ENCODE results near the gene ADAMTS9. TPM values are rescaled to one million over a fixed set of nuclear protein-coding genes. Genes with fewer than 3 reads are reported as not detected.

ADAMTS9 gene
- total and polyA plus RNA-seq, 2 donors (not counting 3 experiments of a cell fraction or from before 2014, with no cell fraction given) = 6.5 to 23.9 TPM

DNA sequence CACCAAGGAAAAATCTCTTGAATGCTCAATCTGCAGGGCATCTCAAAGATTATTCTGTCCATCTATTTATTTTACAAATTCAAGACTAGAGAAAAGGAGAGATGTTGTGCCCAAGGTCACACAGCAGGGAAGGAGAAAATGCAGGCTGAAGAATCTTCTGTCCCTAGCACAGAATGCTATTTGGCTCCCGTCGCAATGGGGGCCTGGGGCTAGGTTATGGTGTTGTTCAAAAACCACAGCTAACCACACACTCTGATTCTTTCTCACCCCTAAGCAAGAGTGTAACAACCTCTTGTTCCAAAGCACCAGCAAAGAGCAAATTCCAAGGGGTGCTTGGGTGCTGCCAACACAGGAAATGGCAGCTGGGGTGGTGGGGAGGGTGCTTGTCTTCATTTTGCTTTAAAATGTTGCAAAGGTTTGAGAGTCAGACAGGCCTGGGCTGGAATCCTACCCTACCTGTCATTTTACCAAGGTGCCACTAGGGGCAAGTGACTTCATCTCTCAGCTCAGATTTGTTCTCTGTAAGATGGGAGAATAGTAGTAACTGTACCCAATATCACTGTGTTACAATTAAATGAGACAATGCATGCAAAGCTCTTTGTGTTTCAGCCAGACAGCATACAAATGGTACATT lies 112.5 kb downstream of the ADAMTS9 start:
- no peaks in the 10 kb centered on the region for H3K27me3 ChIP-seq (ENCODE audit: control insufficient read depth in 2 of 2, insufficient read depth in 2 of 2, low read length in 2 of 2)
- FAIRE-seq (no peak), DNase-seq (ENCODE audit: low read depth, low spot score) (peak; percentile 35)
- no peaks in the 10 kb centered on the region for H3K36me3 ChIP-seq (ENCODE audit: control insufficient read depth in 2 of 2, extremely low read depth in 1 of 2, insufficient read depth in 2 of 2, low read length in 2 of 2)
- no peaks in the 10 kb centered on the region for H3K9me1 ChIP-seq (replicated peaks; ENCODE audit: control insufficient read depth, extremely low read depth, insufficient read depth, low read length)
- intact Hi-C loops (cut with micrococcal nuclease) = no loop called here
- H3K4me2 ChIP-seq (ENCODE audit: insufficient read depth, low read length) = no peak overlapping the region
- no peak overlapping the region for H2AFZ ChIP-seq (ENCODE audit: low read depth, low read length)
- dilution Hi-C loops (cut with MboI; ENCODE audit: extremely low pct_ligation_motif_present, low sequenced_read_pairs) = no loop called here
- ChIA-PET POLR2A (no interaction called here), CTCF (interaction anchor here (0.6 to 3.0 kb wide), 20 partner anchors 8 to 595 kb away, joined by 3 to 44 read pairs (median 4); partner anchors contain the start of gene ADAMTS9)
- no peaks in the 10 kb centered on the region for H3K79me2 ChIP-seq (ENCODE audit: control insufficient read depth, insufficient read depth, low read length)
- TF ChIP-seq, protein P1, sequence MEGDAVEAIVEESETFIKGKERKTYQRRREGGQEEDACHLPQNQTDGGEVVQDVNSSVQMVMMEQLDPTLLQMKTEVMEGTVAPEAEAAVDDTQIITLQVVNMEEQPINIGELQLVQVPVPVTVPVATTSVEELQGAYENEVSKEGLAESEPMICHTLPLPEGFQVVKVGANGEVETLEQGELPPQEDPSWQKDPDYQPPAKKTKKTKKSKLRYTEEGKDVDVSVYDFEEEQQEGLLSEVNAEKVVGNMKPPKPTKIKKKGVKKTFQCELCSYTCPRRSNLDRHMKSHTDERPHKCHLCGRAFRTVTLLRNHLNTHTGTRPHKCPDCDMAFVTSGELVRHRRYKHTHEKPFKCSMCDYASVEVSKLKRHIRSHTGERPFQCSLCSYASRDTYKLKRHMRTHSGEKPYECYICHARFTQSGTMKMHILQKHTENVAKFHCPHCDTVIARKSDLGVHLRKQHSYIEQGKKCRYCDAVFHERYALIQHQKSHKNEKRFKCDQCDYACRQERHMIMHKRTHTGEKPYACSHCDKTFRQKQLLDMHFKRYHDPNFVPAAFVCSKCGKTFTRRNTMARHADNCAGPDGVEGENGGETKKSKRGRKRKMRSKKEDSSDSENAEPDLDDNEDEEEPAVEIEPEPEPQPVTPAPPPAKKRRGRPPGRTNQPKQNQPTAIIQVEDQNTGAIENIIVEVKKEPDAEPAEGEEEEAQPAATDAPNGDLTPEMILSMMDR (IDR thresholded peaks at IDR 0.05; ENCODE audit: extremely low read depth in 1 of 2, insufficient read depth in 1 of 2, low read depth in 1 of 2, low read length in 2 of 2) = peak; percentile 46 to 54
- no peak for TF ChIP-seq POLR2A (IDR thresholded peaks at IDR 0.05; ENCODE audit: low read depth, low read length)
- H3K9me3 ChIP-seq (replicated peaks; ENCODE audit: control insufficient read depth, insufficient read depth, low read length) = no peaks in the 10 kb centered on the region
- H3K27ac ChIP-seq (ENCODE audit: insufficient read depth, low read depth, low read length) = no peak overlapping the region
- BruUV-seq (replicated peaks) = no TSS peak
- peaks cover 5% of the 10 kb centered on the region for H3K4me1 ChIP-seq (ENCODE audit: control insufficient read depth, extremely low read depth, insufficient read depth, low read length)
- no peaks in the 10 kb centered on the region for H4K20me1 ChIP-seq (replicated peaks; ENCODE audit: control insufficient read depth, extremely low read depth, insufficient read depth, low read length)
- H3K9ac ChIP-seq (replicated peaks; ENCODE audit: extremely low read depth, insufficient read depth, low read length) = no peak overlapping the region
- H3K4me3 ChIP-seq (replicated peaks in 1 of 3; ENCODE audit: insufficient read depth in 1 of 3, low read depth in 1 of 3, low read length in 3 of 3) = no peak overlapping the region

DNA sequence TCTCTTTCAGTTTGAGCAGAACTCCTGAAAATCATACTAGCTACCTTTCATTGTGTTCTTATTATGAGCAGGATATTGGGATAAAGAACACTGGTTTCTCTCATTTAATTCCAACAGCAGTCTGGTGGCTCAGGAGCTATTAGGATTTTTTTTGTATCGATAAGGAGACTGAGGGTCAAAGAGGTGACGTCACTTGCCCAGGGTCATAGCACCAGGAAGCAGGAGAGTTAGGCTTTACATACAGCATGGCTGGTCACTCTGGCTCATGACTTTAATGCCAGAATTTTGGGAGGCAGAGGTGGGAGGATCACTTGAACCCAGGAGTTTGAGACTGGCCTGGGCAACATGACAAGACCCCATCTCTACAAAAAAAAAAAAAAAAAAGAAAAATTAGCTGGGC lies 113.6 kb downstream of the ADAMTS9 start:
- H3K9me1 ChIP-seq (replicated peaks; ENCODE audit: control insufficient read depth, extremely low read depth, insufficient read depth, low read length) = no peaks in the 10 kb centered on the region
- dilution Hi-C loops (cut with MboI; ENCODE audit: extremely low pct_ligation_motif_present, low sequenced_read_pairs) (no loop called here), intact Hi-C loops (cut with micrococcal nuclease) (no loop called here)
- H3K4me1 ChIP-seq (ENCODE audit: control insufficient read depth, extremely low read depth, insufficient read depth, low read length) = peaks cover 5% of the 10 kb centered on the region
- no peaks in the 10 kb centered on the region for H3K36me3 ChIP-seq (ENCODE audit: control insufficient read depth in 2 of 2, extremely low read depth in 1 of 2, insufficient read depth in 2 of 2, low read length in 2 of 2)
- BruUV-seq (replicated peaks) = no TSS peak
- no peaks in the 10 kb centered on the region for H3K79me2 ChIP-seq (ENCODE audit: control insufficient read depth, insufficient read depth, low read length)
- H4K20me1 ChIP-seq (replicated peaks; ENCODE audit: control insufficient read depth, extremely low read depth, insufficient read depth, low read length) = no peaks in the 10 kb centered on the region
- no peaks in the 10 kb centered on the region for H3K9me3 ChIP-seq (replicated peaks; ENCODE audit: control insufficient read depth, insufficient read depth, low read length)
- FAIRE-seq = no peak
- H3K9ac ChIP-seq (replicated peaks; ENCODE audit: extremely low read depth, insufficient read depth, low read length) = no peak overlapping the region
- ChIA-PET POLR2A (no interaction called here), CTCF (interaction anchor here (0.6 to 3.0 kb wide), 8 partner anchors 9 to 142 kb away, joined by 4 to 44 read pairs (median 4); no protein-coding TSS in a partner anchor)
- no peak overlapping the region for H2AFZ ChIP-seq (ENCODE audit: low read depth, low read length)
- DNase-seq (ENCODE audit: low read depth, low spot score) = no peak
- H3K27ac ChIP-seq (ENCODE audit: insufficient read depth, low read depth, low read length) = no peak overlapping the region
- no peak overlapping the region for H3K4me2 ChIP-seq (ENCODE audit: insufficient read depth, low read length)
- no peaks in the 10 kb centered on the region for H3K27me3 ChIP-seq (ENCODE audit: control insufficient read depth in 2 of 2, insufficient read depth in 2 of 2, low read length in 2 of 2)
- no peak overlapping the region for H3K4me3 ChIP-seq (replicated peaks in 1 of 3; ENCODE audit: insufficient read depth in 1 of 3, low read depth in 1 of 3, low read length in 3 of 3)
- TF ChIP-seq MYC (IDR thresholded peaks at IDR 0.05; ENCODE audit: low read depth, low read length) = no peak
- TF ChIP-seq POLR2A (IDR thresholded peaks at IDR 0.05; ENCODE audit: low read depth, low read length) = no peak
- no peak for TF ChIP-seq POLR2AphosphoS5 (IDR thresholded peaks at IDR 0.05; ENCODE audit: insufficient read depth, low read depth, low read length)
- TF ChIP-seq JUN (IDR thresholded peaks at IDR 0.05; ENCODE audit: borderline replicate concordance, insufficient read depth, insufficient read length, low read depth) = no peak
- TF ChIP-seq GATA2 (IDR thresholded peaks at IDR 0.05; ENCODE audit: insufficient read depth, insufficient read length, low read depth, low read length) = no peak
- TF ChIP-seq FOS (IDR thresholded peaks at IDR 0.05; ENCODE audit: borderline replicate concordance, insufficient read depth, low read length) = no peak
- TF ChIP-seq, protein P1 (IDR thresholded peaks at IDR 0.05; ENCODE audit: extremely low read depth in 1 of 2, insufficient read depth in 1 of 2, low read depth in 1 of 2, low read length in 2 of 2) = no peak
- TF ChIP-seq, protein P2, sequence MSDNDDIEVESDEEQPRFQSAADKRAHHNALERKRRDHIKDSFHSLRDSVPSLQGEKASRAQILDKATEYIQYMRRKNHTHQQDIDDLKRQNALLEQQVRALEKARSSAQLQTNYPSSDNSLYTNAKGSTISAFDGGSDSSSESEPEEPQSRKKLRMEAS (IDR thresholded peaks at IDR 0.05; ENCODE audit: insufficient read depth, insufficient read length) = no peak
- no peak for TF ChIP-seq EZH2 (IDR thresholded peaks at IDR 0.05; ENCODE audit: borderline replicate concordance, low read depth, low read length, severe bottlenecking)
